ENCODE results near the gene COPG1. TPM values are rescaled to one million over a fixed set of nuclear protein-coding genes. Genes with fewer than 3 reads are reported as not detected.

COPG1 gene
- total and polyA plus RNA-seq, 9 of the 15 experiments (the other 6 are each of a cell fraction or from before 2014, with no cell fraction given): 40.3 to 105 (median 62.4) TPM

GRCh38 chr3:129280183-129280582, 30.8 kb downstream of the COPG1 start:
- intact Hi-C loops (cut with micrococcal nuclease) (no loop called here), in situ Hi-C loops (cut with MboI) (no loop called here)
- FAIRE-seq (no peak), DNase-seq (ENCODE audit: extremely low read depth in 1 of 4, low spot score in 3 of 4) (no peak), ATAC-seq (no peak)
- ChIA-PET POLR2A (interaction anchor here (0.6 to 2.3 kb wide), 5 partner anchors 9 to 1600 kb away, joined by 3 to 12 read pairs (median 4); a partner anchor contains a TSS), CTCF (ENCODE audit: low intra/inter-chr PET ratio) (no interaction called here)
- TF ChIP-seq HDAC3 (IDR thresholded peaks at IDR 0.05; ENCODE audit: borderline replicate concordance, partially characterized antibody) (no peak), CREB5 (CRISPR knock-in tag; IDR thresholded peaks at IDR 0.05) (no peak), HDAC8 (tag; IDR thresholded peaks at IDR 0.05) (no peak), TFAM (CRISPR knock-in tag; conservative IDR thresholded peaks at IDR 0.05) (no peak)
- Histone ChIP-seq H3K27me3 (ENCODE audit: control insufficient read depth in 2 of 2, insufficient read depth in 2 of 2, low read length in 2 of 2) (no peaks in the 10 kb centered on the region), H3K79me2 (ENCODE audit: control insufficient read depth, insufficient read depth, low read length) (peaks cover 20% of the 10 kb centered on the region), H3K36me3 (ENCODE audit: control insufficient read depth, insufficient read depth, low read length) (peaks cover 32% of the 10 kb centered on the region; the same call in 2 of the 3 replicates), H3K27ac (ENCODE audit: extremely low read depth, low read depth, low read length) (no peak overlapping the region; the same call in 2 of the 3 replicates), H4K20me1 (replicated peaks; ENCODE audit: control insufficient read depth, insufficient read depth, low read length) (no peaks in the 10 kb centered on the region), H3K4me3 (no peak overlapping the region), H3K4me1 (replicated peaks in 1 of 2; ENCODE audit: control insufficient read depth in 2 of 2, insufficient read depth in 2 of 2, low read length in 2 of 2) (peaks cover 10 to 12% of the 10 kb centered on the region in 2 experiments; a peak in 4 of 5 replicates), H3K9me1 (ENCODE audit: control insufficient read depth, insufficient read depth, low read length) (no peaks in the 10 kb centered on the region), H3K4me2 (ENCODE audit: insufficient read depth, low read length) (peak overlapping the region; percentile 95; the same call in 1 of the 2 replicates), H3K9me3 (replicated peaks; ENCODE audit: control insufficient read depth, insufficient read depth, low read depth, low read length) (no peaks in the 10 kb centered on the region), H2AFZ (ENCODE audit: low read depth, low read length) (no peak overlapping the region), H3K9ac (ENCODE audit: insufficient read depth in 1 of 2, low read depth in 2 of 2, low read length in 2 of 2) (peak overlapping the region in 1 of 2 experiments; percentile 83; a peak in 2 of 4 replicates)
- WGBS (ENCODE audit: insufficient coverage, low coverage, missing lambda C conversion rate): 45% methylated on average over 2 of the region's 2 CpGs
- no TSS peak for BruUV-seq (replicated peaks)

Data from K562 (cell line).